PFSK-1 (cell line): Measurements from ENCODE around the gene LEAP2.

Experiments
- FOXP2 ChIP-seq: optimal IDR thresholded peaks from 2 replicates; pipeline ENCODE3; 2011; ENCODE audit warnings: borderline replicate concordance, control low read depth, inconsistent platforms; ENCODE audit not compliant: insufficient read depth; ENCODE audit errors: extremely low read length, extremely low read depth
- POLR2AphosphoS5 ChIP-seq: IDR thresholded peaks from 2 replicates; pipeline ENCODE4 v1.6.1; 2012; ENCODE audit warnings: low read depth, mild to moderate bottlenecking, control low read depth, low read length, moderate library complexity
- REST ChIP-seq, 2 experiments: IDR thresholded peaks; 2 replicates each; pipeline versions ENCODE4 v1.6.1 to v1.8.0; 2011 to 2012; ENCODE audit warnings: low read depth in 2 of 2, low read length in 2 of 2, control low read depth in 1 of 2, inconsistent platforms in 1 of 2, mild to moderate bottlenecking in 1 of 2, moderate library complexity in 1 of 2; ENCODE audit not compliant: insufficient read depth in 1 of 2
- SIN3A ChIP-seq: IDR thresholded peaks from 2 replicates; pipeline ENCODE4 v1.6.1; 2012; ENCODE audit warnings: mild to moderate bottlenecking, low read length, moderate library complexity, borderline replicate concordance; ENCODE audit not compliant: insufficient read depth
- TAF1 ChIP-seq: IDR thresholded peaks from 2 replicates; pipeline ENCODE4 v1.6.1; 2012; ENCODE audit warnings: low read length, control low read depth, borderline replicate concordance; ENCODE audit not compliant: insufficient read depth

The LEAP2 gene

GRCh38 chr5:132837868-132838267 lies 35.6 kb upstream of the LEAP2 start:
- TF ChIP-seq POLR2AphosphoS5 (no peak), SIN3A (no peak), FOXP2 (no peak), REST (IDR thresholded peaks at IDR 0.05; ENCODE audit: insufficient read depth in 1 of 2, low read depth in 2 of 2, low read length in 2 of 2) (no peak), TAF1 (no peak)

- TF ChIP-seq FOXP2 = no peak
- no peak for TF ChIP-seq REST (IDR thresholded peaks at IDR 0.05; ENCODE audit: insufficient read depth in 1 of 2, low read depth in 2 of 2, low read length in 2 of 2)
- TF ChIP-seq POLR2AphosphoS5 = no peak
- TF ChIP-seq SIN3A = no peak
These were observed 34.8 kb upstream of the LEAP2 start for GRCh38 chr5:132838516-132839282.

GRCh38 chr5:132839426-132840301 lies 33.8 kb upstream of the LEAP2 start:
- no peak for TF ChIP-seq TAF1
- TF ChIP-seq REST (IDR thresholded peaks at IDR 0.05; ENCODE audit: insufficient read depth in 1 of 2, low read depth in 2 of 2, low read length in 2 of 2) = no peak
- TF ChIP-seq SIN3A = no peak
- no peak for TF ChIP-seq POLR2AphosphoS5
- no peak for TF ChIP-seq FOXP2

- TF ChIP-seq REST (IDR thresholded peaks at IDR 0.05; ENCODE audit: insufficient read depth in 1 of 2, low read depth in 2 of 2, low read length in 2 of 2) (no peak), SIN3A (no peak), TAF1 (no peak), POLR2AphosphoS5 (no peak), FOXP2 (no peak)
These were observed 33.2 kb upstream of the LEAP2 start for GRCh38 chr5:132840313-132840712.
